ENCODE results near the gene PARP6. TPM values are rescaled to one million over a fixed set of nuclear protein-coding genes. Genes with fewer than 3 reads are reported as not detected.

PARP6 gene
- total RNA-seq, 1 donor from 2014 or later, result 193 TPM

GRCh38 chr15:72237853-72238224, 34.5 kb downstream of the PARP6 start:
- Mint-ChIP-seq H3K4me3 (ENCODE audit: unreplicated experiment) (no peak overlapping the region), H3K4me1 (ENCODE audit: low read depth, unreplicated experiment) (peaks cover 1% of the 10 kb centered on the region), H3K27ac (ENCODE audit: unreplicated experiment) (no peak overlapping the region), H3K9me3 (ENCODE audit: unreplicated experiment) (peaks cover 3% of the 10 kb centered on the region), H3K27me3 (ENCODE audit: unreplicated experiment) (peaks cover 7% of the 10 kb centered on the region), H3K36me3 (ENCODE audit: unreplicated experiment) (no peaks in the 10 kb centered on the region)
- TF ChIP-seq CTCF (IDR thresholded peaks at IDR 0.05; ENCODE audit: partially characterized antibody, unreplicated experiment), result no peak
- DNase-seq, result no peak

DNA sequence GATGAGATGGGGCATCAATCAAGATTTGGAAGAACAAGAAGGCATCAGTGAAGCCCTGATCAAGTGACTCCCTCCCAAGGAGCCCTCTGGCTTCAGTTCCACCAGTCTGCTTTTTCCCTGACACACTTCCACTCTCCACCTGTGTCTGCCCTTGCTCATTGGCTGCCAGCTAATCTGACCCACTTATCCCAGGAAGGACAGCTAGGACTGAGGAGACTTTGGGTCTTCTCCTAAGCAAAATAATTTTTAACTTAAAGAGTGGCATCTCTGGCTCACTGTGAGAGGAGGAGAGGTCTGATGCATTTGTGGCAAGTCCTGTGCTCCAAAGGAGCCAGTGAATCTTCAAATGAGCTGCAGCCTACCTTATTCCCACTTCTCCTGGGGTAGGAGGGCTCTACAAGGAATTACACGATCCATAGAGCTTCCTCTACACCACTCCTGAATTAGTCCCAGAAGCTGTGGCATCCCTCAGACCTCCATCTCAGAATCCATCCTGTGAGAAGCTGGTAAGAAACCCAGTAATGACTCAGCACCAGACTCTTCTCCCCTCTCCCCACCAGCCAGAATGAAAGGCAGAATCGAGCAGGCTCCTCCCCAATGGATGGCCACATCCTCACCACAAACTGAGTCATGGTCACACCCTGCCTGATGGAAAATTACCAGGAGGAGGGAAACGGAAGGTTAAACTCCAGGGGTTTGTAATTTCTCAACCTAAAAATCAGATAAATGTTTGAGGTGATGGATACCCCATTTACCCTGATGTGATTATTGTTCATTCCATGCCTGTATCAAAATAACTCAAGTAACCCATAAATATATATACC, 35.1 kb downstream of the PARP6 start:
- DNase-seq, result no peak

GRCh38 chr15:72236381-72237003, 35.9 kb downstream of the PARP6 start:
- no peak for TF ChIP-seq CTCF (IDR thresholded peaks at IDR 0.05; ENCODE audit: partially characterized antibody, unreplicated experiment)

More for the DNA sequence above, 35.1 kb downstream of the PARP6 start:
- peaks cover 5% of the 10 kb centered on the region for H3K27me3 Mint-ChIP-seq (ENCODE audit: unreplicated experiment)
- no peaks in the 10 kb centered on the region for H3K36me3 Mint-ChIP-seq (ENCODE audit: unreplicated experiment)
- H3K4me3 Mint-ChIP-seq (ENCODE audit: unreplicated experiment), result no peak overlapping the region
- TF ChIP-seq CTCF (IDR thresholded peaks at IDR 0.05; ENCODE audit: partially characterized antibody, unreplicated experiment), result no peak
- peaks cover 7% of the 10 kb centered on the region for H3K9me3 Mint-ChIP-seq (ENCODE audit: unreplicated experiment)
- H3K4me1 Mint-ChIP-seq (ENCODE audit: low read depth, unreplicated experiment), result peaks cover 7% of the 10 kb centered on the region
- no peak overlapping the region for H3K27ac Mint-ChIP-seq (ENCODE audit: unreplicated experiment)

DNA sequence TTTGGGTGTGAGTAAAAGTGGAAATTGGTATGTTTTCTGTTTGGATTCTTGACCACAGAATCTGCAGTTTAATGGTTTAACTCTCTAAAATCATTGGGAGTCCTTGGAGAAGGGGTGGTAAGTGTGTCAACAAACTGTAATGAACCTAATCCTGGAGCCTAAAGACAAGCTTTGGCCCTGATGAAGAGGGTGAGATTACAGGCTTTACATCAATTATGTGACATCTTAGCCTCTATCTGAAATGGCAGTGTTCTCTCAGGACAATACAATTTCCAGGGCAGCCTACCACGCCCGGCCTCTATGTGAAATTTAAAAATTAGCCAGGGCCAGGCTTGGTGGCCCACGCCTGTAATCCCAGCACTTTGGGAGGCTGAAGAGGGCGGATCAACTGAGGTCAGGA, 37.1 kb downstream of the PARP6 start:
- H3K27me3 Mint-ChIP-seq (ENCODE audit: unreplicated experiment), result peaks cover 13% of the 10 kb centered on the region
- no peak for TF ChIP-seq CTCF (IDR thresholded peaks at IDR 0.05; ENCODE audit: partially characterized antibody, unreplicated experiment)
- peaks cover 15% of the 10 kb centered on the region for H3K9me3 Mint-ChIP-seq (ENCODE audit: unreplicated experiment)
- H3K36me3 Mint-ChIP-seq (ENCODE audit: unreplicated experiment), result no peaks in the 10 kb centered on the region
- no peak for DNase-seq
- H3K4me1 Mint-ChIP-seq (ENCODE audit: low read depth, unreplicated experiment), result peaks cover 13% of the 10 kb centered on the region
- no peak overlapping the region for H3K4me3 Mint-ChIP-seq (ENCODE audit: unreplicated experiment)
- no peak overlapping the region for H3K27ac Mint-ChIP-seq (ENCODE audit: unreplicated experiment)

More at GRCh38 chr15:72236381-72237003, 35.9 kb downstream of the PARP6 start:
- no peak for DNase-seq
- Mint-ChIP-seq H3K4me3 (ENCODE audit: unreplicated experiment) (no peak overlapping the region), H3K27ac (ENCODE audit: unreplicated experiment) (no peak overlapping the region), H3K9me3 (ENCODE audit: unreplicated experiment) (peaks cover 11% of the 10 kb centered on the region), H3K27me3 (ENCODE audit: unreplicated experiment) (peaks cover 10% of the 10 kb centered on the region), H3K36me3 (ENCODE audit: unreplicated experiment) (no peaks in the 10 kb centered on the region), H3K4me1 (ENCODE audit: low read depth, unreplicated experiment) (peaks cover 13% of the 10 kb centered on the region)

DNA sequence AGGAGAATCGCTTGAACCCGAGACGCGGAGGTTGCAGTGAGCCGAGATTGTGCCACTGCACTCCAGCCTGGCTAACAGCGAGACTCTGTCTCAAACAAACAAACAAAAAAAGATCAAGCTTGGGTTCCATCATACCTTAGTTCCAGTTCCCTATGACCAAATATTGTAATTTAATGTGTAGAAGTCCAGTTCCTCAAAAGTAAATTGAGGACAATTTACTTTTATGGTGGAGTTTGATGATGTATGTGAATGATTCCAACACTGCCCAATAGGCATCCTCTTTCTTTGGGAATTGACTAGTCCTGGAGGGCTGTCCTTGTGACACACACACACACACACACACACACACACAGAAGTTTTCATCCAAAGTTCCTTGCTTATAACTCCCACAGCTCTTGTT, 38.6 kb downstream of the PARP6 start:
- H3K4me3 Mint-ChIP-seq (ENCODE audit: unreplicated experiment), result no peak overlapping the region
- no peak for TF ChIP-seq CTCF (IDR thresholded peaks at IDR 0.05; ENCODE audit: partially characterized antibody, unreplicated experiment)
- no peak overlapping the region for H3K27ac Mint-ChIP-seq (ENCODE audit: unreplicated experiment)
- H3K4me1 Mint-ChIP-seq (ENCODE audit: low read depth, unreplicated experiment), result peaks cover 15% of the 10 kb centered on the region
- H3K36me3 Mint-ChIP-seq (ENCODE audit: unreplicated experiment), result no peaks in the 10 kb centered on the region
- peaks cover 20% of the 10 kb centered on the region for H3K27me3 Mint-ChIP-seq (ENCODE audit: unreplicated experiment)
- DNase-seq, result no peak
- peaks cover 19% of the 10 kb centered on the region for H3K9me3 Mint-ChIP-seq (ENCODE audit: unreplicated experiment)
